BLaER1 treated with 17β-estradiol and CSF1 and Interleukin-3, amounts not matched to agents 10 nM and 100 nM (cell line): ENCODE measurements around the gene DRD5.
A peak's percentile ranks its signal among the peaks of the same experiment; 100 is the strongest.
"Not testable (repeated sequence)": the region's sequence is repeated elsewhere in the genome, so short reads cannot be mapped to it uniquely, and the experiment has no call there.

ENCODE experiments used
- H3K27ac ChIP-seq, 11 experiments: shearing (Covaris generic); formaldehyde crosslinking; 2 replicates each; pipeline ENCODE4 v1.8.1; 2022
- H3K27me3 ChIP-seq, 11 experiments: shearing (Covaris generic); formaldehyde crosslinking; 2 replicates each; pipeline ENCODE4 v1.8.1; 2022
- H3K36me3 ChIP-seq, 11 experiments: shearing (Covaris generic); formaldehyde crosslinking; 2 replicates each; pipeline ENCODE4 v1.8.1; 2022
- H3K4me1 ChIP-seq, 10 experiments: shearing (Covaris generic); formaldehyde crosslinking; 2 replicates each; pipeline ENCODE4 v1.8.1; 2022
- H3K4me2 ChIP-seq, 11 experiments: shearing (Covaris generic); formaldehyde crosslinking; 2 replicates each; pipeline ENCODE4 v1.8.1; 2022
- H3K4me3 ChIP-seq, 10 experiments: shearing (Covaris generic); formaldehyde crosslinking; 2 replicates each; pipeline ENCODE4 v1.8.1; 2022
- H3K9ac ChIP-seq, 11 experiments: shearing (Covaris generic); formaldehyde crosslinking; 2 replicates each; pipeline ENCODE4 v1.8.1; 2022
- H3K9me3 ChIP-seq, 11 experiments: shearing (Covaris generic); formaldehyde crosslinking; replicated peaks in 1 of 11; 2 replicates each; pipeline ENCODE4 v1.8.1; 2022
- H4K20me1 ChIP-seq, 11 experiments: shearing (Covaris generic); formaldehyde crosslinking; 2 replicates each; pipeline ENCODE4 v1.8.1; 2022
- Cebpa-rat ChIP-seq, 11 experiments: shearing (Covaris generic); IDR thresholded peaks; 2 replicates each; pipeline ENCODE4 v1.8.1; 2022

The DRD5 gene

GRCh38 chr4:9781343-9782135 is at the start of gene DRD5:
TSS of gene DRD5 (plus strand) at chr4:9781634. CDS start at chr4:9782030, 396 bp downstream.
- Histone ChIP-seq H4K20me1 (no peaks in the 10 kb centered on the region), H3K36me3 (no peaks in the 10 kb centered on the region), H3K9me3 (peaks cover 11 to 20% (median 17%) of the 10 kb centered on the region in 11 experiments; a peak in 21 of 22 replicates), H3K27ac (no peak within 1 kb of the TSS), H3K4me3 (no peak within 1 kb of the TSS), H3K9ac (no peak within 1 kb of the TSS), H3K27me3 (no peaks in the 10 kb centered on the region), H3K4me2 (no peak within 1 kb of the TSS), H3K4me1 (peaks cover 0 to 13% (median 9%) of the 10 kb centered on the region in 10 experiments; a peak in 10 of 20 replicates)
- TF ChIP-seq Cebpa-rat (IDR thresholded peaks at IDR 0.05): no peak

- H3K9me3 ChIP-seq, H3K27me3 ChIP-seq, H3K36me3 ChIP-seq, H4K20me1 ChIP-seq, H3K4me3 ChIP-seq, H3K4me2 ChIP-seq, H3K27ac ChIP-seq, H3K9ac ChIP-seq: not testable (repeated sequence)
- peaks cover 0 to 15% (median 2%) of the 10 kb centered on the region in 10 experiments; a peak in 5 of 20 replicates for H3K4me1 ChIP-seq
Observed at GRCh38 chr4:9732256-9732655, 49.2 kb upstream of the DRD5 start.

GRCh38 chr4:9735515-9735914 is 45.9 kb upstream of the DRD5 start:
- Histone ChIP-seq H3K9ac (no peak overlapping the region), H3K4me2 (peak overlapping the region in 3 of 11 experiments; percentile 20 to 52 (median 44); a peak in 4 of 22 replicates), H3K36me3 (no peaks in the 10 kb centered on the region), H3K27ac (no peak overlapping the region), H3K27me3 (no peaks in the 10 kb centered on the region), H3K9me3 (no peaks in the 10 kb centered on the region), H3K4me1 (peaks cover 7 to 25% (median 11%) of the 10 kb centered on the region in 10 experiments; a peak in 16 of 20 replicates), H3K4me3 (no peak overlapping the region), H4K20me1 (no peaks in the 10 kb centered on the region)
- no peak for TF ChIP-seq Cebpa-rat (IDR thresholded peaks at IDR 0.05)

GRCh38 chr4:9737280-9737679 is 44.2 kb upstream of the DRD5 start:
- not testable (repeated sequence) for H3K9ac ChIP-seq, H4K20me1 ChIP-seq, H3K9me3 ChIP-seq, H3K27me3 ChIP-seq, H3K27ac ChIP-seq, H3K36me3 ChIP-seq, H3K4me3 ChIP-seq
- Histone ChIP-seq H3K4me1 (peaks cover 9 to 26% (median 14%) of the 10 kb centered on the region in 10 experiments; a peak in 16 of 20 replicates), H3K4me2 (peak overlapping the region in 2 of 11 experiments; percentile 23 to 60; a peak in 2 of 22 replicates)

GRCh38 chr4:9743789-9744188 is 37.6 kb upstream of the DRD5 start:
- H3K9me3 ChIP-seq, H3K27me3 ChIP-seq, H3K36me3 ChIP-seq, H4K20me1 ChIP-seq, H3K4me3 ChIP-seq: not testable (repeated sequence)
- H3K27ac ChIP-seq: peak overlapping the region in 4 of 11 experiments; percentile 60 to 77 (median 63); a peak in 8 of 22 replicates
- peak overlapping the region in 8 of 11 experiments; percentile 28 to 76 (median 65); a peak in 14 of 22 replicates for H3K4me2 ChIP-seq
- H3K9ac ChIP-seq: peak overlapping the region in 2 of 11 experiments; percentile 9 to 52; a peak in 3 of 22 replicates
- H3K4me1 ChIP-seq: peaks cover 8 to 80% (median 67%) of the 10 kb centered on the region in 10 experiments; a peak in 18 of 20 replicates

- H3K4me3 ChIP-seq: no peak overlapping the region
- peak overlapping the region in 9 of 11 experiments; percentile 33 to 76 (median 63); a peak in 17 of 22 replicates for H3K4me2 ChIP-seq
- no peaks in the 10 kb centered on the region for H3K27me3 ChIP-seq
- H3K27ac ChIP-seq: no peak overlapping the region
- H3K36me3 ChIP-seq: no peaks in the 10 kb centered on the region
- TF ChIP-seq Cebpa-rat (IDR thresholded peaks at IDR 0.05): no peak
- H4K20me1 ChIP-seq: no peaks in the 10 kb centered on the region
- H3K4me1 ChIP-seq: peaks cover 0 to 73% (median 58%) of the 10 kb centered on the region in 10 experiments; a peak in 16 of 20 replicates
- H3K9me3 ChIP-seq: peaks cover 0 to 8% (median 0%) of the 10 kb centered on the region in 11 experiments; a peak in 2 of 22 replicates
- no peak overlapping the region for H3K9ac ChIP-seq
Observed at GRCh38 chr4:9745782-9746181, 35.7 kb upstream of the DRD5 start.

GRCh38 chr4:9758641-9759317 is 22.7 kb upstream of the DRD5 start:
- TF ChIP-seq Cebpa-rat (IDR thresholded peaks at IDR 0.05): no peak
- Histone ChIP-seq H3K4me2 (no peak overlapping the region), H4K20me1 (no peaks in the 10 kb centered on the region), H3K9me3 (no peaks in the 10 kb centered on the region), H3K36me3 (no peaks in the 10 kb centered on the region), H3K4me1 (peaks cover 0 to 13% (median 5%) of the 10 kb centered on the region in 10 experiments; a peak in 9 of 20 replicates), H3K27ac (no peak overlapping the region), H3K9ac (no peak overlapping the region), H3K27me3 (no peaks in the 10 kb centered on the region), H3K4me3 (no peak overlapping the region)

- no peaks in the 10 kb centered on the region for H4K20me1 ChIP-seq
- no peaks in the 10 kb centered on the region for H3K9me3 ChIP-seq
- no peaks in the 10 kb centered on the region for H3K36me3 ChIP-seq
- peak overlapping the region in 3 of 11 experiments; percentile 18 to 46 (median 45); a peak in 2 of 22 replicates for H3K27ac ChIP-seq
- peak overlapping the region in 8 of 11 experiments; percentile 9 to 62 (median 41); a peak in 11 of 22 replicates for H3K9ac ChIP-seq
- no peaks in the 10 kb centered on the region for H3K27me3 ChIP-seq
- H3K4me2 ChIP-seq: peak overlapping the region in 7 of 11 experiments; percentile 25 to 56 (median 42); a peak in 13 of 22 replicates
- no peak overlapping the region for H3K4me3 ChIP-seq
- no peak for TF ChIP-seq Cebpa-rat (IDR thresholded peaks at IDR 0.05)
- H3K4me1 ChIP-seq: peaks cover 0 to 14% (median 6%) of the 10 kb centered on the region in 10 experiments; a peak in 10 of 20 replicates
Observed at GRCh38 chr4:9762823-9763475, 18.5 kb upstream of the DRD5 start.
